ENCODE data around the gene NADK. TPM values are rescaled to one million over a fixed set of nuclear protein-coding genes. Genes with fewer than 3 reads are reported as not detected.

The NADK gene
- total RNA-seq, 1 donor from 2014 or later = 11.5 TPM

GRCh38 chr1:1770102-1770501 lies 8.2 kb downstream of the NADK start:
- Histone ChIP-seq H3K27ac (ENCODE audit: low read depth, low read length) (no peak overlapping the region), H3K9ac (ENCODE audit: low read depth in 1 of 3, low read length in 3 of 3) (no peak overlapping the region), H3K36me3 (ENCODE audit: control insufficient read depth in 3 of 3, insufficient read depth in 3 of 3, low read length in 3 of 3) (peaks cover 6 to 13% (median 6%) of the 10 kb centered on the region in 3 donors), H3K4me3 (ENCODE audit: low read length in 3 of 3) (no peak overlapping the region), H3K9me3 (ENCODE audit: control insufficient read depth in 3 of 3, low read length in 3 of 3) (peaks cover 0 to 3% (median 0%) of the 10 kb centered on the region in 3 donors), H3K27me3 (ENCODE audit: control insufficient read depth in 3 of 3, insufficient read depth in 3 of 3, low read length in 3 of 3) (no peaks in the 10 kb centered on the region), H3K4me1 (ENCODE audit: control insufficient read depth in 3 of 3, insufficient read depth in 3 of 3, low read length in 3 of 3) (peaks cover 0 to 2% (median 2%) of the 10 kb centered on the region in 3 donors)

DNA sequence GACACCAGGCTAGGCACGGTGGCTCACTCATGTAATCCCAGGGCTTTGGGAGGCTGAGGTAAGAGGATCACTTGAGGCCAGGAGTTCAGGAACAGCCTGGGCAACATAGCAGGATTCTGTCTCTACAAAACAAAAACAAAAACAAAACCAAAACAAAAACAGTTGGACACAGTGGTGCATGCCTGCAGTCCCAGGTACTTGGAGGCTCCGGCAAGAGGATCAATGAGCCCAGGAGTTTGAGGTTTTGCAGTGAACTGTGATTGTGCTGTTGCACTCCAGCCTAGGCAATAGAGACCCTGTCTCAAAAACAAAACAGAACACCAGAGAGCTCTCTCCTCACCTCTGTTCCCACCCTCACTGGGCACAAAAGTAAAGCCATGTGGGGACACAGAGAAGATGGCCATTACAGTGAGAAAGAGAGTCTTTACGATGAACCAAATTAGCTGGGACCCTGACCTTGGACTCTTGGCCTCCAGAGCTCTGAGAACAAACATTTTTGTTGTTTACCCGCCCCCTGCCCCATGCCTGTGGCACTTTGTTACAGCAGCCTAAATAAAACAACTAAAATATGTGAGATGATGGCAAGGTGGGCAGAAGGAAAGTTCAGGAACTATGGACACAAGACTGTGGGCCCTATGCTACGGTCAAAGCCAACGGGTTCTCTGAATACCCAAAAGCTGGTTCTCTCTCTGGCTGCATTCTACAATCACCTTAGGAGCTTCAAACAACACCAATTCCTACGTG lies 9.8 kb downstream of the NADK start:
- peaks cover 0 to 3% (median 0%) of the 10 kb centered on the region in 3 donors for H3K9me3 ChIP-seq (ENCODE audit: control insufficient read depth in 3 of 3, low read length in 3 of 3)
- H3K36me3 ChIP-seq (ENCODE audit: control insufficient read depth in 3 of 3, insufficient read depth in 3 of 3, low read length in 3 of 3) = peaks cover 14 to 26% (median 17%) of the 10 kb centered on the region in 3 donors

GRCh38 chr1:1764876-1765470 lies 13.3 kb downstream of the NADK start:
- Histone ChIP-seq H3K27me3 (ENCODE audit: control insufficient read depth in 3 of 3, insufficient read depth in 3 of 3, low read length in 3 of 3) (no peaks in the 10 kb centered on the region), H3K9ac (ENCODE audit: low read depth in 1 of 3, low read length in 3 of 3) (no peak overlapping the region), H3K9me3 (ENCODE audit: control insufficient read depth in 3 of 3, low read length in 3 of 3) (no peaks in the 10 kb centered on the region), H3K4me3 (ENCODE audit: low read length in 3 of 3) (no peak overlapping the region), H3K4me1 (ENCODE audit: control insufficient read depth in 3 of 3, insufficient read depth in 3 of 3, low read length in 3 of 3) (no peaks in the 10 kb centered on the region), H3K27ac (ENCODE audit: low read depth, low read length) (no peak overlapping the region), H3K36me3 (ENCODE audit: control insufficient read depth in 3 of 3, insufficient read depth in 3 of 3, low read length in 3 of 3) (peaks cover 26 to 38% (median 35%) of the 10 kb centered on the region in 3 donors)

More for the DNA sequence above, 9.8 kb downstream of the NADK start:
- H3K27ac ChIP-seq (ENCODE audit: low read depth, low read length) = no peak overlapping the region
- H3K9ac ChIP-seq (ENCODE audit: low read depth in 1 of 3, low read length in 3 of 3) = no peak overlapping the region
- H3K4me3 ChIP-seq (ENCODE audit: low read length in 3 of 3) = no peak overlapping the region
- H3K27me3 ChIP-seq (ENCODE audit: control insufficient read depth in 3 of 3, insufficient read depth in 3 of 3, low read length in 3 of 3) = no peaks in the 10 kb centered on the region
- H3K4me1 ChIP-seq (ENCODE audit: control insufficient read depth in 3 of 3, insufficient read depth in 3 of 3, low read length in 3 of 3) = no peaks in the 10 kb centered on the region

GRCh38 chr1:1763657-1764621 lies 14.3 kb downstream of the NADK start:
- H3K9me3 ChIP-seq (ENCODE audit: control insufficient read depth in 3 of 3, low read length in 3 of 3) = no peaks in the 10 kb centered on the region
- peaks cover 34 to 44% (median 43%) of the 10 kb centered on the region in 3 donors for H3K36me3 ChIP-seq (ENCODE audit: control insufficient read depth in 3 of 3, insufficient read depth in 3 of 3, low read length in 3 of 3)
- H3K4me1 ChIP-seq (ENCODE audit: control insufficient read depth in 3 of 3, insufficient read depth in 3 of 3, low read length in 3 of 3) = peaks cover 6 to 10% (median 6%) of the 10 kb centered on the region in 3 donors
- H3K4me3 ChIP-seq (ENCODE audit: low read length in 3 of 3) = no peak overlapping the region
- no peak overlapping the region for H3K9ac ChIP-seq (ENCODE audit: low read depth in 1 of 3, low read length in 3 of 3)
- H3K27me3 ChIP-seq (ENCODE audit: control insufficient read depth in 3 of 3, insufficient read depth in 3 of 3, low read length in 3 of 3) = no peaks in the 10 kb centered on the region
- no peak overlapping the region for H3K27ac ChIP-seq (ENCODE audit: low read depth, low read length)

DNA sequence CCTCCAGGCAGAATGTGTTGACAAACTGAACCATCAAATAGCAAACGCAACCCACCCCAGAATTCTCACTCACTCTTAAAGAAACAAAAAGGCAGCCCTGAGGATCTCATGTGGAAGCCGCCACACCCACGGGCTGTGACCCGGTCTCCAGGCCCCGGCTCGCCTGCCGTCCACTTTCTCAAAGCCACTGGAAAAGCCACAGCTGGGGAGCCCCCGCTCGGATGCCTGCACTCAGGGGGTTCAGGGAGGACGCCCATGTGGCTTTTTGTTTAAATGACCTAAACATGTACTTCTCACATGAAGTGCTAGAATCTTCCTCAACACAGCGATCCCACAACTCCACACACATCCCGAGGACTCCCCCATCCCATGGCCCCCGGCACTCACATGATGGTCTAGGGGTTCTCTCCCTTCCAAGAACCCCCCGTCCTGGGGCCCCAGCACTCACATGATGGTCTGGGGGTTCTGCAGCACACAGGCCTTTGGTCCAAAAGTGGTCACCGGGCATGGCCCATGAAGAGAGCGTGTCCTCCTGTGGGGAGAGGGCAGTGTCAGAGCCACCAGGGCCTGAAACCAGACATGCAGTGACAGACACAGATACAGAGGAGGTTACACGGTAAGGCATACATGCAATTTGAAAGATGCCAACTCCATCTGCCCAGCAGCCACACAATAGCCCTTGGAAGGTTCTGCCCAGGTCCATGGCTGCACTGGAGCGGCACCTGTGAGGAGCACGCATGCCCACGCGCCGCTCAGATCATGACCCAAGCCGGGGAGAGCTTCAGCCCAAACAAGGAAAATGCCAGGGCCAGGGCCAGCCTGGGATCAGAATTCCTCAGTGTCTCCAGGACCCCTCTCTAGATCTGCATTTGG lies 16.5 kb downstream of the NADK start:
- H3K27me3 ChIP-seq (ENCODE audit: control insufficient read depth in 3 of 3, insufficient read depth in 3 of 3, low read length in 3 of 3) = no peaks in the 10 kb centered on the region
- H3K4me3 ChIP-seq (ENCODE audit: low read length in 3 of 3) = no peak overlapping the region
- peaks cover 10 to 20% (median 14%) of the 10 kb centered on the region in 3 donors for H3K4me1 ChIP-seq (ENCODE audit: control insufficient read depth in 3 of 3, insufficient read depth in 3 of 3, low read length in 3 of 3)
- no peak overlapping the region for H3K27ac ChIP-seq (ENCODE audit: low read depth, low read length)
- H3K9me3 ChIP-seq (ENCODE audit: control insufficient read depth in 3 of 3, low read length in 3 of 3) = no peaks in the 10 kb centered on the region
- peaks cover 36 to 49% (median 49%) of the 10 kb centered on the region in 3 donors for H3K36me3 ChIP-seq (ENCODE audit: control insufficient read depth in 3 of 3, insufficient read depth in 3 of 3, low read length in 3 of 3)
- H3K9ac ChIP-seq (ENCODE audit: low read depth in 1 of 3, low read length in 3 of 3) = no peak overlapping the region

GRCh38 chr1:1760715-1761114 lies 17.6 kb downstream of the NADK start:
- no peaks in the 10 kb centered on the region for H3K27me3 ChIP-seq (ENCODE audit: control insufficient read depth in 3 of 3, insufficient read depth in 3 of 3, low read length in 3 of 3)
- H3K36me3 ChIP-seq (ENCODE audit: control insufficient read depth in 3 of 3, insufficient read depth in 3 of 3, low read length in 3 of 3) = peaks cover 46 to 59% (median 59%) of the 10 kb centered on the region in 3 donors
- H3K9me3 ChIP-seq (ENCODE audit: control insufficient read depth in 3 of 3, low read length in 3 of 3) = no peaks in the 10 kb centered on the region
- H3K27ac ChIP-seq (ENCODE audit: low read depth, low read length) = no peak overlapping the region
- no peak overlapping the region for H3K9ac ChIP-seq (ENCODE audit: low read depth in 1 of 3, low read length in 3 of 3)
- H3K4me1 ChIP-seq (ENCODE audit: control insufficient read depth in 3 of 3, insufficient read depth in 3 of 3, low read length in 3 of 3) = peaks cover 10 to 20% (median 14%) of the 10 kb centered on the region in 3 donors
- no peak overlapping the region for H3K4me3 ChIP-seq (ENCODE audit: low read length in 3 of 3)

DNA sequence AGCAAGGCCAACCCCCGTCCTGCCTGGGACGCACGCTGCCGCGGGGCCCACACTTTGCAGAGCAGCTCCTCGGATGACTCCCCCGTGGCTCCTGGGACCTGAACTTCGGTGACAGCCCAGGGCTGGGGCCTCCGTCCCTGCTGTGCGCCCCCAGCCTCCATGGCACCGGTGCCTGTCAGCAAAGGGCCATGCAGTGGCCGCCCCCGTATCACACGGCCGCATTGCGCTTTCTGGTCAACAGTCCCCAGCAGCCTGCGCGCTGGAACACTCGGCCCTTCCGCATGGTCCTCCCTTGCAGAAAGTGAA lies 18.0 kb downstream of the NADK start:
- Histone ChIP-seq H3K9ac (ENCODE audit: low read depth in 1 of 3, low read length in 3 of 3) (no peak overlapping the region), H3K27me3 (ENCODE audit: control insufficient read depth in 3 of 3, insufficient read depth in 3 of 3, low read length in 3 of 3) (no peaks in the 10 kb centered on the region), H3K4me3 (ENCODE audit: low read length in 3 of 3) (no peak overlapping the region), H3K27ac (ENCODE audit: low read depth, low read length) (no peak overlapping the region), H3K36me3 (ENCODE audit: control insufficient read depth in 3 of 3, insufficient read depth in 3 of 3, low read length in 3 of 3) (peaks cover 48 to 62% (median 61%) of the 10 kb centered on the region in 3 donors), H3K4me1 (ENCODE audit: control insufficient read depth in 3 of 3, insufficient read depth in 3 of 3, low read length in 3 of 3) (peaks cover 10 to 20% (median 14%) of the 10 kb centered on the region in 3 donors), H3K9me3 (ENCODE audit: control insufficient read depth in 3 of 3, low read length in 3 of 3) (no peaks in the 10 kb centered on the region)

GRCh38 chr1:1759456-1760344 lies 18.6 kb downstream of the NADK start:
- Histone ChIP-seq H3K27ac (ENCODE audit: low read depth, low read length) (no peak overlapping the region), H3K4me1 (ENCODE audit: control insufficient read depth in 3 of 3, insufficient read depth in 3 of 3, low read length in 3 of 3) (peaks cover 10 to 20% (median 14%) of the 10 kb centered on the region in 3 donors), H3K9me3 (ENCODE audit: control insufficient read depth in 3 of 3, low read length in 3 of 3) (no peaks in the 10 kb centered on the region), H3K9ac (ENCODE audit: low read depth in 1 of 3, low read length in 3 of 3) (no peak overlapping the region), H3K4me3 (ENCODE audit: low read length in 3 of 3) (no peak overlapping the region), H3K36me3 (ENCODE audit: control insufficient read depth in 3 of 3, insufficient read depth in 3 of 3, low read length in 3 of 3) (peaks cover 50 to 63% (median 60%) of the 10 kb centered on the region in 3 donors), H3K27me3 (ENCODE audit: control insufficient read depth in 3 of 3, insufficient read depth in 3 of 3, low read length in 3 of 3) (no peaks in the 10 kb centered on the region)
